GM12873 (cell line): ENCODE measurements around the gene IGF1R.

Experiments
- TF ChIP-seq, protein P1 (sequence below): IDR thresholded peaks from 2 replicates; pipeline ENCODE4 v1.5.1; 2012; ENCODE audit warnings: low read depth, mild to moderate bottlenecking, moderate library complexity, low read length, control low read depth; ENCODE audit not compliant: insufficient read depth; ENCODE audit errors: missing control alignments

Gene IGF1R

DNA sequence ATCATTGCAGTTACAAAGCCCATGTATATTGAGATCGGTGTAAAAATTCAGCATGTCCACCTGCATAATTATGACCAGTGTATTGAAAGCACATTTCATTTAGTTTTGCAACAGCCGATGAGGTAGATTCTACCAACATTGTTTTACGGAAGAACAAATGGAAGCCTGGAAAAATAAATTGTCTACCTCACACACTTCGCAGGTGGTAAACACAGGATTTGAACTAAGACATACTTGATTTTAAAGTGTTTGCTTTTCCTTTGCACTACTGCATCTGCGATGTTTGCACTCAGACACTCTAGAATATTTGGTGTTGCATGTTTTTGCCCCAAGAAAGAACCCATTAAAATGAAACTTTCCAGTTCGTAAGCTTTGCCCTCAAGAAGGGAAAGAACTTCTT is 210.8 kb downstream of the IGF1R start:
- TF ChIP-seq, protein P1, sequence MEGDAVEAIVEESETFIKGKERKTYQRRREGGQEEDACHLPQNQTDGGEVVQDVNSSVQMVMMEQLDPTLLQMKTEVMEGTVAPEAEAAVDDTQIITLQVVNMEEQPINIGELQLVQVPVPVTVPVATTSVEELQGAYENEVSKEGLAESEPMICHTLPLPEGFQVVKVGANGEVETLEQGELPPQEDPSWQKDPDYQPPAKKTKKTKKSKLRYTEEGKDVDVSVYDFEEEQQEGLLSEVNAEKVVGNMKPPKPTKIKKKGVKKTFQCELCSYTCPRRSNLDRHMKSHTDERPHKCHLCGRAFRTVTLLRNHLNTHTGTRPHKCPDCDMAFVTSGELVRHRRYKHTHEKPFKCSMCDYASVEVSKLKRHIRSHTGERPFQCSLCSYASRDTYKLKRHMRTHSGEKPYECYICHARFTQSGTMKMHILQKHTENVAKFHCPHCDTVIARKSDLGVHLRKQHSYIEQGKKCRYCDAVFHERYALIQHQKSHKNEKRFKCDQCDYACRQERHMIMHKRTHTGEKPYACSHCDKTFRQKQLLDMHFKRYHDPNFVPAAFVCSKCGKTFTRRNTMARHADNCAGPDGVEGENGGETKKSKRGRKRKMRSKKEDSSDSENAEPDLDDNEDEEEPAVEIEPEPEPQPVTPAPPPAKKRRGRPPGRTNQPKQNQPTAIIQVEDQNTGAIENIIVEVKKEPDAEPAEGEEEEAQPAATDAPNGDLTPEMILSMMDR = no peak

DNA sequence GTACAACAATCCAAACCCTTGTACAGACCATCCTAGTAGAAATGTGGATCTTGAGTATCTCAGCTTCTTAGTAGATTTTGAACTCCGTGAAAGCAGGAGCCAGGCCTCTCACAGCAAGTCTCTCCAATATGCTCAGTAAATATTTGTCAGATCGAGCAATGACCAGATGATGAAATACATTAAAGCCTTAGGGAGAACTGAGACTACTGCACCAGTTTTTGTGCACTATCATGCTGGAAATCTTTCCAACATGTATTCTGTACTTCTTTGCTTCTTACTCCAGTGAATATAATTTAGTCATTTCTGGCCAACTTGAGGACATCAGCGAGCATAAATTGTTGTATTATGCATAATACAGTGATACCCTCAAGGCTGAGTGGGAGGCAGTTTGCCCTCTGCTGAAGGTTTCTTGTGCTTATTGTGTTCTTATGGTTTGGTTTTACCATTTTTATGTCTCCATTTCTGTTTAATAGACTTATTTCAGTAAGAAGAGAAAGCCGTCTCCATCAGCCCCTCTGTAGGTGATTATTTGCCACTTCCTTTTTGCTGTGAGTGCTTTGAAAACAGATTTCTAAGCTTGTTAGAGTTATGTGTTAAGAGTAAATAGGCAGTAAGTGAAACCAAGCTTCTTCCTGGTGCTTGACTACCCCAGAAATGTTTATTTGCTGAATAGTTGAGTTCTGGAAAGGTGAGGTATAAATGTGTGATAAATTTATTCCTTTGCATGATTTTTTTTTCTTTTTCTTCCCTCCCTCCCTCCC is 212.1 kb downstream of the IGF1R start:
- TF ChIP-seq, protein P1 = no peak

DNA sequence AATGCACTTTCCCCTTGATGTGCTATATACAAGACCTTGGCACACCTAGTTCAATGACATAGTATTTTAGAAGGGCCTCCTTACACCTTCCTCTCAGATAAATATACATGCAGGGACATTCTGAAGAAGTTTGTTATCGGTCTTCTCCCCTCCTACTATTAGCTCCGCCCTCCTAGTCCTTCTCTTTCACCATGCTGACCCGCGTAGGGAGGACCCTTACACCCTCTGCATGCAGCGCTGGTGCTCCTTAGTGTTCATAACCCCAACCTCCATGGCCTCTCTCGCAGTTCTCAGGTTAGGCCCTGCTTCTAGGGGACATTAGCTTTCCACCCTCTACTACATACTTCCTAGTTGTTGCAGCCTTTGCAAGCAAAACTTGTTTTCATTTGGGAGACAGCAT is 212.8 kb downstream of the IGF1R start:
- TF ChIP-seq, protein P1 = no peak

DNA sequence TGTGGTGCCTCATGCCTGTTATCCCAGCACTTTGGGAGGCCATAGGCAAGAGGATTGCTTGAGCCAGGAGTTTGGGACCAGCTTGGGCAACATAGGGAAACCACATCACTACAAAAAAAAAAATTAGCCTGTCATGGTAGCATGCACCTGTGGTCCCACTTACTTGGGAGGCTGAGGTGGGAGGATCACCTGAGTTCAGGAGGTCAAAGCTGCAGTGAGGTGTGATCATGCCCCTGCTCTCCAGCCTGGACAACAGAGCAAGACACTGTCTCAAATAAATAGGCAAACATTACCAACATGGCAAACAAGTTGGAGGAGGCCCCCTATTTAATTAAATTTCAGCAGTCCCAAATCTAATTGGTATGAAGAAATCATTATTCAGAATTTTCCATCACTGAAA is 215.6 kb downstream of the IGF1R start:
- TF ChIP-seq, protein P1 = no peak

DNA sequence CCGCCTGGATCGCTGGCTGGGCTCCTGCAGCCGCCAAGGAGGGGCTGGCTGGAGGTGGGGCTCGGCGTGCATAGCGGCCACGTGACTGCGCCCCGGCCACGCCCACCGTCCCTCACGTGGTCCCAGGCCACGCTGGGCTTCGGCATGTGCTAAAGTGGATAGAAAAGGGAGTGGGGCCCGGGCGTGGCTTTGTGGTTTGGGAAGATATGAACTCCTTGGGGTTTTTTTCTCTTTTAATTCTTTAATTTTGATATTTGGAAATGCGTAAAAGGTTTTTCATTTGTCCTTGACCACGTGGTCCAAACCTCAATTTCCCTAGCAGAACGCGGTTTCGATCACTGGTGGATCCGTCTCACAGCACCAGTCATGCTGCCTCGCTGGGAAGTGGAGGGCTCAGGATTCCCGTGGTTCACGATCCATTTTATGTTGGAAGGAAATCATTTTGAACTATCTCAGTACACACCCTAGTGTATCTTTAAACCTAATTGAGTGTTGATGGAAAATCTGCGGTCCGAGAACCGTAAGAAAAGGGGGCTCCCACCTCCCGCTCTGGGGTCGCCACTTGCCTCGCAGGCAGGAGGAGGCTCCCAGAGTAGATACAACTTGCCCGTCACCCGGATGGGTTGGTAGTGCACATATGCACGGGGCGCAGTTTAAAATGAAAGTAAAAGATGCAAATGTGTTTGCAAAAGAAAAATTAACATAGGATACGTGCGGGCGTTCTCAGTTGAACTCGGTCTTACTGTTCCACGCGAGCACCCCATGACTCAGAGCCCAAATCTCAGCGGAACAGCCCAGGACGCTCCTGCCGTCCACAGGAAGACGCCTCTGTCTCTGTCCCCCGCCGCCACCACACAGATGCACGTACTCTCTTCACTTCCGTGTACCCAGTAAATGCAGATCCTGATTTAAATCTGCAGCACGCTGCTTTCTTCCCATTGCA is 217.3 kb downstream of the IGF1R start:
- TF ChIP-seq, protein P1 = no peak

DNA sequence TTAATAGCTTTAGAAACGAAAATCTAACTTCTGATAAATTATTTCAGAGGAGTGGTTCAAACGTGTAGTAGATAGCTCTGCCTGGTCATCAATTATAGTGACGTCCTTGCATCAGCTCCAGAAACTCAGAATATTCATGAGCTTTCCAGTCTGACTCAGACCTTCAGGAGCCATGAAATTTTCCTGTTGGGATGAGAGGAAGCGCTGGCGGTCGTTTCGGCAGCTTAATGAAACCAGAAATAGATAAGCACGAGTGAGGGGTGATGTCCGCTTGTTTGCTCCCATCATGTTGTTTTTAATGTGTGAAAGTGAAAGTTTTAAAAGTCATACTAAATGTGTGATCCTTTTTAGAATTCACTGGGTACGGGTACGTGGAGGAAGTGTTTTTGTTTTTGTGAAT is 218.2 kb downstream of the IGF1R start:
- TF ChIP-seq, protein P1 = no peak

DNA sequence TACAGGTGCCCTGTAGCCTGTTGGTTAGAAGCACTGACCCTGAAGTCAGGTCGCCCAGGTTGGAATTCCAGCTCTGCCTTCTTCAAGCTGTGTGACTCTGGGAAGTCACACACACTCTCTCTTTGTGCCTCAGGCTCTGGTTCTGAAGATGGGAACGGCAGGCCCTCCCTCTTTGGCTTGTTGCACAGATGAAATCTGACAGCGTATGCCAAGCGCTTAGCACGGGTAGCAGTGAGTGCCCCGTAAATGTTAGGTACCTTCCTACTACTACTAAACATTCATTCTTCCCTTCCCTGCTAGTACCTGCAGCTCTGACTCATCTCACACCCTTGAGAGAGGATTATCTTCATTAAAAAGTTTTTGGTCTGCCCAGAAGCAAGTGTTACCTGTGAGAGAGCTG is 220.2 kb downstream of the IGF1R start:
- TF ChIP-seq, protein P1 = no peak
